Thymus (tissue), 11 donors: ENCODE measurements around the gene NUP133. TPM values are rescaled to one million over a fixed set of nuclear protein-coding genes. Genes with fewer than 3 reads are reported as not detected.
"Not testable (repeated sequence)": the region's sequence is repeated elsewhere in the genome, so short reads cannot be mapped to it uniquely, and the experiment has no call there.

Experiments
- DNase-seq, 9 donors: peaks; one replicate each; pipeline ENCODE4 v3.0.0-alpha.2; 2013; ENCODE audit warnings: low spot score in 9 of 9, low read depth in 6 of 9, missing footprints in 1 of 9
- H3K27ac ChIP-seq, 2 donors: one replicate each; pipeline ENCODE4 v1.5.1; 2013; ENCODE audit warnings: control low read depth in 1 of 2, low read depth in 1 of 2, low read length in 1 of 2, mild to moderate bottlenecking in 1 of 2, moderate library complexity in 1 of 2
- H3K27me3 ChIP-seq, 2 donors: one replicate each; pipeline ENCODE4 v1.5.1; 2013; ENCODE audit warnings: low read length in 1 of 2; ENCODE audit not compliant: control insufficient read depth in 2 of 2, insufficient read depth in 1 of 2
- H3K36me3 ChIP-seq, 2 donors: one replicate each; pipeline ENCODE4 v1.5.1; 2013; ENCODE audit warnings: low read length in 1 of 2, mild to moderate bottlenecking in 1 of 2, moderate library complexity in 1 of 2; ENCODE audit not compliant: control insufficient read depth in 2 of 2, insufficient read depth in 2 of 2
- H3K4me1 ChIP-seq, 2 donors: one replicate each; pipeline ENCODE4 v1.5.1; 2013; ENCODE audit warnings: low read length in 2 of 2; ENCODE audit not compliant: control insufficient read depth in 2 of 2, insufficient read depth in 2 of 2
- H3K4me3 ChIP-seq, 2 donors: one replicate each; pipeline ENCODE4 v1.5.1; 2013; ENCODE audit warnings: low read length in 2 of 2, control low read depth in 1 of 2, mild to moderate bottlenecking in 1 of 2
- H3K9me3 ChIP-seq, 2 donors: one replicate each; pipeline ENCODE4 v1.5.1; 2013; ENCODE audit warnings: low read length in 1 of 2, mild to moderate bottlenecking in 1 of 2; ENCODE audit not compliant: control insufficient read depth in 2 of 2, insufficient read depth in 1 of 2
- WGBS: extraction: QIAGEN DNeasy Blood & Tissue Kit; methylation state at CpG from one replicate; pipeline ENCODE4 v1.1.7; 2013; 5-methylcytosine and 5-hydroxymethylcytosine counted together
- polyA plus RNA-seq: library from polyadenylated mRNA; stranded (reverse); fragments of 200-250 nt; gene quantifications from one replicate; pipeline ENCODE4 v1.2.3, GENCODE V29; 2013
- total RNA-seq: library from RNA; stranded (reverse); fragments of 120-200 nt; gene quantifications from one replicate; pipeline ENCODE4 v1.2.4, GENCODE V29; 2013
- donor health status: healthy.

Gene NUP133
- total and polyA plus RNA-seq, 2 donors: 38.5 to 39.4 TPM

GRCh38 chr1:229409616-229410369 lies 98.3 kb downstream of the NUP133 start:
- 44% methylated on average over 18 of the region's 18 CpGs for WGBS
- peaks cover 0 to 10% of the 10 kb centered on the region in 2 donors for H3K9me3 ChIP-seq
- peaks cover 0 to 23% of the 10 kb centered on the region in 2 donors for H3K4me1 ChIP-seq
- no peak overlapping the region for H3K27ac ChIP-seq
- H3K36me3 ChIP-seq: no peaks in the 10 kb centered on the region
- no peak overlapping the region for H3K4me3 ChIP-seq
- DNase-seq: no peak
- peaks cover 30 to 82% of the 10 kb centered on the region in 2 donors for H3K27me3 ChIP-seq

- H3K27ac ChIP-seq: no peak overlapping the region
- peaks cover 30 to 91% of the 10 kb centered on the region in 2 donors for H3K27me3 ChIP-seq
- H3K4me3 ChIP-seq: no peak overlapping the region
- WGBS: 80% methylated on average over 8 of the region's 8 CpGs
- peaks cover 0 to 23% of the 10 kb centered on the region in 2 donors for H3K4me1 ChIP-seq
- no peak for DNase-seq
- H3K36me3 ChIP-seq: no peaks in the 10 kb centered on the region
- peaks cover 0 to 10% of the 10 kb centered on the region in 2 donors for H3K9me3 ChIP-seq
These were observed 99.6 kb downstream of the NUP133 start for GRCh38 chr1:229408458-229409037.

GRCh38 chr1:229407206-229408026 lies 100.7 kb downstream of the NUP133 start:
- DNase-seq: no peak
- Histone ChIP-seq H3K4me3 (peak overlapping the region in 1 of 2 donors; percentile 41), H3K27ac (no peak overlapping the region), H3K4me1 (peaks cover 0 to 23% of the 10 kb centered on the region in 2 donors), H3K27me3 (peaks cover 30 to 96% of the 10 kb centered on the region in 2 donors), H3K36me3 (no peaks in the 10 kb centered on the region), H3K9me3 (peaks cover 0 to 10% of the 10 kb centered on the region in 2 donors)
- WGBS: 7% methylated on average over 67 of the region's 68 CpGs

GRCh38 chr1:229406798-229407197 lies 101.3 kb downstream of the NUP133 start:
- H3K9me3 ChIP-seq: peaks cover 0 to 10% of the 10 kb centered on the region in 2 donors
- no peak overlapping the region for H3K27ac ChIP-seq
- H3K4me1 ChIP-seq: peaks cover 0 to 23% of the 10 kb centered on the region in 2 donors
- H3K27me3 ChIP-seq: peaks cover 28 to 96% of the 10 kb centered on the region in 2 donors
- H3K36me3 ChIP-seq: no peaks in the 10 kb centered on the region
- 14% methylated on average over 10 of the region's 10 CpGs for WGBS
- no peak overlapping the region for H3K4me3 ChIP-seq
- no peak for DNase-seq

- Histone ChIP-seq H3K27ac (no peak overlapping the region), H3K4me1 (peaks cover 0 to 10% of the 10 kb centered on the region in 2 donors), H3K27me3 (peaks cover 29 to 74% of the 10 kb centered on the region in 2 donors), H3K4me3 (no peak overlapping the region), H3K9me3 (peaks cover 0 to 5% of the 10 kb centered on the region in 2 donors), H3K36me3 (no peaks in the 10 kb centered on the region)
- DNase-seq: no peak
- WGBS: 88% methylated on average over 8 of the region's 8 CpGs
These were observed 104.6 kb downstream of the NUP133 start for GRCh38 chr1:229403573-229403972.

GRCh38 chr1:229402993-229403392 lies 105.1 kb downstream of the NUP133 start:
- DNase-seq: no peak
- Histone ChIP-seq H3K36me3 (no peaks in the 10 kb centered on the region), H3K27ac (no peak overlapping the region), H3K4me3 (no peak overlapping the region), H3K4me1 (peaks cover 0 to 10% of the 10 kb centered on the region in 2 donors), H3K27me3 (peaks cover 23 to 70% of the 10 kb centered on the region in 2 donors), H3K9me3 (peaks cover 0 to 5% of the 10 kb centered on the region in 2 donors)
- 83% methylated on average over 6 of the region's 6 CpGs for WGBS

GRCh38 chr1:229402329-229402728 lies 105.8 kb downstream of the NUP133 start:
- H3K4me1 ChIP-seq, DNase-seq, H3K36me3 ChIP-seq, H3K4me3 ChIP-seq, H3K9me3 ChIP-seq, H3K27ac ChIP-seq: not testable (repeated sequence)
- 92% methylated on average over 4 of the region's 4 CpGs for WGBS
- peaks cover 16 to 68% of the 10 kb centered on the region in 2 donors for H3K27me3 ChIP-seq

- peaks cover 0 to 6% of the 10 kb centered on the region in 2 donors for H3K9me3 ChIP-seq
- H3K4me1 ChIP-seq: peaks cover 0 to 5% of the 10 kb centered on the region in 2 donors
- no peak overlapping the region for H3K4me3 ChIP-seq
- H3K36me3 ChIP-seq: no peaks in the 10 kb centered on the region
- DNase-seq: no peak
- H3K27me3 ChIP-seq: peaks cover 4 to 35% of the 10 kb centered on the region in 2 donors
- WGBS: 55% methylated on average over 5 of the region's 5 CpGs
- H3K27ac ChIP-seq: no peak overlapping the region
These were observed 110.4 kb downstream of the NUP133 start for GRCh38 chr1:229397762-229398161.
